Thymus (tissue), 11 donors: Measurements from ENCODE around the gene POLD1. TPM values are rescaled to one million over a fixed set of nuclear protein-coding genes. Genes with fewer than 3 reads are reported as not detected.

Source experiments
- DNase-seq, 9 donors: peaks; one replicate each; pipeline ENCODE4 v3.0.0-alpha.2; 2013; ENCODE audit warnings: low spot score in 9 of 9, low read depth in 6 of 9, missing footprints in 1 of 9
- H3K27ac ChIP-seq, 2 donors: one replicate each; pipeline ENCODE4 v1.5.1; 2013; ENCODE audit warnings: control low read depth in 1 of 2, low read depth in 1 of 2, low read length in 1 of 2, mild to moderate bottlenecking in 1 of 2, moderate library complexity in 1 of 2
- H3K27me3 ChIP-seq, 2 donors: one replicate each; pipeline ENCODE4 v1.5.1; 2013; ENCODE audit warnings: low read length in 1 of 2; ENCODE audit not compliant: control insufficient read depth in 2 of 2, insufficient read depth in 1 of 2
- H3K36me3 ChIP-seq, 2 donors: one replicate each; pipeline ENCODE4 v1.5.1; 2013; ENCODE audit warnings: low read length in 1 of 2, mild to moderate bottlenecking in 1 of 2, moderate library complexity in 1 of 2; ENCODE audit not compliant: control insufficient read depth in 2 of 2, insufficient read depth in 2 of 2
- H3K4me1 ChIP-seq, 2 donors: one replicate each; pipeline ENCODE4 v1.5.1; 2013; ENCODE audit warnings: low read length in 2 of 2; ENCODE audit not compliant: control insufficient read depth in 2 of 2, insufficient read depth in 2 of 2
- H3K4me3 ChIP-seq, 2 donors: one replicate each; pipeline ENCODE4 v1.5.1; 2013; ENCODE audit warnings: low read length in 2 of 2, control low read depth in 1 of 2, mild to moderate bottlenecking in 1 of 2
- H3K9me3 ChIP-seq, 2 donors: one replicate each; pipeline ENCODE4 v1.5.1; 2013; ENCODE audit warnings: low read length in 1 of 2, mild to moderate bottlenecking in 1 of 2; ENCODE audit not compliant: control insufficient read depth in 2 of 2, insufficient read depth in 1 of 2
- WGBS: extraction: QIAGEN DNeasy Blood & Tissue Kit; methylation state at CpG from one replicate; pipeline ENCODE4 v1.1.7; 2013; 5-methylcytosine and 5-hydroxymethylcytosine counted together
- polyA plus RNA-seq: library from polyadenylated mRNA; stranded (reverse); fragments of 200-250 nt; gene quantifications from one replicate; pipeline ENCODE4 v1.2.3, GENCODE V29; 2013
- total RNA-seq: library from RNA; stranded (reverse); fragments of 120-200 nt; gene quantifications from one replicate; pipeline ENCODE4 v1.2.4, GENCODE V29; 2013
- donor health status: healthy.

Gene POLD1
- total and polyA plus RNA-seq, 2 donors = 39.5 to 61.8 TPM

- no peak overlapping the region for H3K4me3 ChIP-seq
- H3K27ac ChIP-seq = no peak overlapping the region
- H3K4me1 ChIP-seq = peaks cover 2 to 26% of the 10 kb centered on the region in 2 donors
- WGBS = 96% methylated on average over 7 of the region's 7 CpGs
- DNase-seq = no peak
- peaks cover 0 to 13% of the 10 kb centered on the region in 2 donors for H3K27me3 ChIP-seq
- H3K36me3 ChIP-seq = no peaks in the 10 kb centered on the region
- H3K9me3 ChIP-seq = peaks cover 0 to 17% of the 10 kb centered on the region in 2 donors
Observed at GRCh38 chr19:50362030-50362412, 22.1 kb upstream of the POLD1 start.

GRCh38 chr19:50362656-50363424 is 21.3 kb upstream of the POLD1 start:
- H3K4me1 ChIP-seq = peaks cover 2 to 26% of the 10 kb centered on the region in 2 donors
- WGBS = 91% methylated on average over 11 of the region's 11 CpGs
- H3K27ac ChIP-seq = no peak overlapping the region
- no peak overlapping the region for H3K4me3 ChIP-seq
- no peak for DNase-seq
- H3K9me3 ChIP-seq = peaks cover 0 to 12% of the 10 kb centered on the region in 2 donors
- peaks cover 0 to 8% of the 10 kb centered on the region in 2 donors for H3K27me3 ChIP-seq
- H3K36me3 ChIP-seq = no peaks in the 10 kb centered on the region

- no peaks in the 10 kb centered on the region for H3K36me3 ChIP-seq
- H3K27me3 ChIP-seq = no peaks in the 10 kb centered on the region
- DNase-seq = no peak
- H3K9me3 ChIP-seq = no peaks in the 10 kb centered on the region
- 88% methylated on average over 11 of the region's 11 CpGs for WGBS
- no peak within 1 kb of the TSS for H3K4me3 ChIP-seq
- peaks cover 12 to 32% of the 10 kb centered on the region in 2 donors for H3K4me1 ChIP-seq
- H3K27ac ChIP-seq = peak within 1 kb of the TSS in 1 of 2 donors; percentile 42
Observed at GRCh38 chr19:50365434-50366306, 18.5 kb upstream of the POLD1 start, which contains the start of gene NAPSA. TSS of gene NAPSA (minus strand) at chr19:50365639. CDS start at chr19:50365621, 18 bp downstream.

GRCh38 chr19:50368649-50369570 is 15.2 kb upstream of the POLD1 start:
- peak overlapping the region; percentile 70 to 82 for H3K4me3 ChIP-seq
- H3K27ac ChIP-seq = peak overlapping the region; percentile 70 to 84
- WGBS = 4% methylated on average over 34 of the region's 34 CpGs
- peaks cover 12 to 28% of the 10 kb centered on the region in 2 donors for H3K4me1 ChIP-seq
- peak; percentile 59 to 88 (median 76) for DNase-seq
- H3K9me3 ChIP-seq = no peaks in the 10 kb centered on the region
- H3K27me3 ChIP-seq = no peaks in the 10 kb centered on the region
- H3K36me3 ChIP-seq = no peaks in the 10 kb centered on the region

GRCh38 chr19:50371914-50372475 is 12.2 kb upstream of the POLD1 start:
- no peak overlapping the region for H3K4me3 ChIP-seq
- peaks cover 12 to 15% of the 10 kb centered on the region in 2 donors for H3K4me1 ChIP-seq
- H3K36me3 ChIP-seq = no peaks in the 10 kb centered on the region
- H3K9me3 ChIP-seq = no peaks in the 10 kb centered on the region
- H3K27ac ChIP-seq = no peak overlapping the region
- no peak for DNase-seq
- no peaks in the 10 kb centered on the region for H3K27me3 ChIP-seq
- WGBS = 94% methylated on average over 10 of the region's 10 CpGs

- Histone ChIP-seq H3K36me3 (peaks cover 37 to 40% of the 10 kb centered on the region in 2 donors), H3K9me3 (peaks cover 0 to 3% of the 10 kb centered on the region in 2 donors), H3K4me3 (peak within 1 kb of the TSS; percentile 83 to 92), H3K27me3 (no peaks in the 10 kb centered on the region), H3K27ac (peak within 1 kb of the TSS; percentile 98), H3K4me1 (peaks cover 0 to 4% of the 10 kb centered on the region in 2 donors)
- 2% methylated on average over 67 of the region's 67 CpGs for WGBS
- DNase-seq = peak; percentile 90 to 98 (median 95)
Observed at GRCh38 chr19:50376166-50377050, 7.7 kb upstream of the POLD1 start, which contains the start of gene NR1H2. TSS of gene NR1H2 (plus strand) at chr19:50376457. CDS start at chr19:50377606, 1,149 bp downstream.

- Histone ChIP-seq H3K36me3 (peaks cover 40 to 47% of the 10 kb centered on the region in 2 donors), H3K4me3 (peak overlapping the region in 1 of 2 donors; percentile 92), H3K4me1 (peaks cover 0 to 4% of the 10 kb centered on the region in 2 donors), H3K27me3 (no peaks in the 10 kb centered on the region), H3K27ac (peak overlapping the region in 1 of 2 donors; percentile 20), H3K9me3 (peaks cover 0 to 3% of the 10 kb centered on the region in 2 donors)
- peak in 2 of 9 donors; percentile 38 to 39 for DNase-seq
- WGBS = 78% methylated on average over 7 of the region's 7 CpGs
Observed at GRCh38 chr19:50377051-50377461, 7.1 kb upstream of the POLD1 start.
